ENCODE data around the gene DNASE2.

Gene DNASE2

DNA sequence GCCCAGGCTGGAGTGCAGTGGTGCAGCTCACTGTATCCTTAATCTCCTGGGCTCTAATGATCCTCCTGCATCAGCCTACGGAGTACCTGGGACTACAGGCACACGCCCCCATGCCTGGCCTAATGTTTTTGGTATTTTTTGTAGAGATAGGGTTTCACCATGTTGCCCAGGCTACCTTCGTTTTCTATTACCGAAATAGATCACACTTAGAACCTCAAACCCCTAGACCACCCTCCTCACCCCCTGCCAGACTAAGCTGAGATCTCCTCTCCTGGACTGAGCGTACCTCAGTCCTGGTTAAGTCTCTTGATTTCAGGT, 5.4 kb upstream of the DNASE2 start:
- no peak for FAIRE-seq

DNA sequence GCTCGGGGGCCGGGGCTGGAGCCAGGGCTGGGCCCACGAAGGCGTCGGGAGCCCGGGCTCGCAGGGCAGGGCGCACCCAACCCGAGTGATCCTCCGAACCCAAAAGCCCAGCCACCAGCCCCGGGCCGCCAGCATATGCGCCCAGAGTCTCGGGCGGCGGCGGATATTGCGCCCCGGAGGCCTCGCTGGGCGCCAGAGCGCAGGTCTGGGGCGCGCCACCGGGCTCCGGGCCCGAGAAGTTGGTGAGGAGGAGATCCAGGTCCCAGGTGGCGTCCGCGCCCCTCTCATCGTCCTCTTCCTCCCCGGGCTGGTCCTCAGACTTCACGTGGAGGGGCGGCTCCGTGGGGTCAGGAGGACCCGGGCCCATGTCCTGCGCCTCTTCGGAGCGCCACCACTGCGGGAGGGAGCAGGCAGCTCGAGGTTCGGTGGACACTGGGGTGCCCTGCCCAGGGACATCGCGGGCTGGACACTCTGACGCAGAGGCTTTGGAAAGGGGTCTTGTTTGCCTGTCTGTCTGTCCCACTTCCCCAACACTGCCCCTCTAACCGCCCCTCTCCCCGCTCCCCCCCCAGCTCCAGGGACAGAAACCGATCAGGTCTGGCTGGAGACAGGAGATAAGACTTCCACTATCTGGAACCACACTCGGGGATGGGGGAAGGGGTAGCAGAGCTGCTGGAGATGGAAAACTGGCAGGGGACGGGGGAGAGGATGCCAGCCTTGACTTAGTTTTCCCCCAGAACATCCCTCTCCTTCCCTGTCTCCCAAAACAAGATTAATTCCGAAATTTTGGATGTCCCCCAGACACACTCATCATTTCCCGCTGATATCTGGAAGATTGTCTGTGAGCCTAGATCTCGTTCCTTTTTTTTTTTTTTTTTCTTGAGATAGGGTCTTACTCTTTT, 4.8 kb upstream of the DNASE2 start:
- no peak for FAIRE-seq

DNA sequence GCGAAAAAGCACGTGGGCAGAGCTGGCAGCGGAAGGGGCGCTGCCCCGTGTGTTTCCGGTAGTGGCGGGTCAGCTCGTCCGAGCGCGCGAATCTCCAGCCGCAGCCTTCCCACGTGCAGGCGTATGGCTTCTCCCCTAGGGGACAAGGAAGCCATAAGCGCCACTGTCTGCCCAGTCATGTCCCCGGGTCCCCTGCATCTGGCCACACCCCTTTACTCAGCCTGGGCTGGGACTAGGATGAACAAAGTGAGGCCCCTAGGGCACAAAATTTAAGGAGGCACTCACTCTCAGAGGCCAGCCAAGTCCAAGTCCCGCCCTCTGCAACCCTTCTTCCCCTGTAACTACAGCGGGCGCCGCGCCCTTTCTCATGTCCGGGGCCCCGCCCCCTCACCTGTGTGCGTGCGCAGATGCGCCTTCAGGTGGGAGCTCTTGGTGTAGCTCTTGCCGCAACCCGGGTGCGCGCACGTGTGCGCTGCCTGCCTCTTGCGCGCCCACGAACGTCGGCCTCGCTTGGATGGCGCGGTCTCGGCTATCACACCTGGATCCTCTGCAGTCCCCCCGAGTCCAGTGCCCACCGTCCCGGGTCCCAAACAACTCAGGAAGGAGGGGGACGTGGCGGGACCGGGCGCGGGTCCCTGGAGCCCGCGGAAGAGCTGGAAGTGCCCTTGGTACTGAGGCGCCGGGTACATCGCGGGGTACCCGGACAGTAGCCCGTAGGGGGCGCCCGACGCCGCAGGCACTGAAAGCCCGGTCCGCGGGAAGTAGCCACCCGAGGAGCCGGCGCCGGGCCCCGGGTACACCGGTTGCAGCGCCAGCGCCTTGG, 3.9 kb upstream of the DNASE2 start:
- no peak for FAIRE-seq

DNA sequence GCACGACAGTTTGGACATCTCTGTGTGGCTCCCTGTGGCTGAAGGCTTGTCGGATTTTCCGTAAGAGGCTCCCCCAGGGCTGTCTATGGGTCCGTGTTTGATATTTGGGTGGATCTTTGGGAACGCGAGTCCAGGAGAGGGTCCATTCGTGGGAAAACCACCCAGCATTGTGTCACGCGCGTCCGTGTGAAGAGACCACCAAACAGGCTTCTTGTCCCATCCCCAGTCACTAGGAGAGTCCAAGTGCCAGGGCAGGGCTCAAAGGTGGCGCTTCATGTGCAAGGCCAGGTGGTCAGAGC, 3.3 kb upstream of the DNASE2 start:
- no peak for FAIRE-seq

DNA sequence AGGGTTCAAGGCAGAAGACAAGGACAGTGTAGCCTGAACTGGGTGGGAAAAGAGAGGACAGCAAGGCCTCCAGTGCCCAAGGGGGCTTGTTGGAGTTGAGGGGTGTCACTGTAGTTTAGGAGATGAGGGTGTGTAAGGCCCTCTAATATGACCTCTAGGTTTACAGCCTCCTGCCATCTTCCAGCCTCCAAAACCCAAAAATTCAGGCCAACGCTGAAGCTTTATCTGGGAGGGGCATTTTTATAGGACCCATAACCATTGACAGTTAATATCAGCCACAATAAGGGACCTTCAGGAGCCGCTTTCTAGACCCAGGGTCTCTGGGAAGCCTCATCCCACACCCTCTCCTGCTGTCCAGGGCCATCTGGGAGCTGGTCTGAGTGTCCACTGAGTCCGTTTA, 3.0 kb upstream of the DNASE2 start:
- no peak for FAIRE-seq

DNA sequence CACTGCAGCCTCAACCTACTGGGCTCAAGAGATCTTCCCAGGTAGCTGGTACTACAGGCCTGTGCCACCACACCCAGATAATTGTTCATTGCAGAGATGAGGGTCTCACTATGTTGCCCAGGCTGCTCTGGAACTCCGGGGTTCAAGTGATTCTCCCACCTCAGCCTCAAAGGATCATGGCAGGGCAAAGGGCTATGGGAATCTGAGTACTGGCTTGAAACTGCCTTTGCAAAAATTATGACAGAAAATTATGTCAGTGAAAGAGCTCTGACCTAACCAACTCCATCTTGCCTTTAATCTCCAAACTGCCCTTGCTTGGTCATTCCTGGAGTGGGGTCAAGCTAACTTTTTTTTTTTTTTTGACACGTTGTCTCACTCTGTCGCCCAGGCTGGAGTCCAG, 1.3 kb upstream of the DNASE2 start:
- FAIRE-seq: no peak

DNA sequence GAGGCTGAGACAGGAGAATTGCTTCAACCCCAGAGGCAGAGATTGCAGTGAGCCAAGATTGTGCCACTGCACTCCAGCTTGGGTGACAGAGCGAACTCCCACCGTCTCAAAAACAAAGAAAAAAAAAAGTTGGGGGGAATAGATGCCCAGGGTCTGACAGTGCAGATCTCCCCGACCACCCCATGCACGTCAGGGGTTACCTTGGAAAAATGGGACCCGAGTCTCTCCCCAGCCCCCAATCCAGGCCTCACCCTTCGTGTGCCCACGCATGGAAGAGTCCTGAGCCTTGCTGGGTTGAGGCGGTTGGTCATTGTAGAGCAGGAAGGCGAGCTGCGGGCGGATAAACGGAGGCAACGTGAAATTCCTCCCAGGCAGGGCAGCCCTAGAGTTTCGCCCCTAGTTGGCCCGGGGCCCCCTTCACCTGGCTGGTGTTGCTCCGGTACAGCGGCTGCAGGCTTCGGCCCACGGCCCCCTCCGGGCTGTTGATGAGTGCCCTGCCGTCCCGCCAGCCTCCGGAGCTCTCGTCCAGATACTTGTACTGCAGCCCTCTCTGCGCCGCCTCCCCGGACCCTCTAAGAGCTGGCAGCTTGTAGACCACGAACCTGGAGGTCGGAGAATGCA, 588 bp downstream of the DNASE2 start:
- no peak for FAIRE-seq

DNA sequence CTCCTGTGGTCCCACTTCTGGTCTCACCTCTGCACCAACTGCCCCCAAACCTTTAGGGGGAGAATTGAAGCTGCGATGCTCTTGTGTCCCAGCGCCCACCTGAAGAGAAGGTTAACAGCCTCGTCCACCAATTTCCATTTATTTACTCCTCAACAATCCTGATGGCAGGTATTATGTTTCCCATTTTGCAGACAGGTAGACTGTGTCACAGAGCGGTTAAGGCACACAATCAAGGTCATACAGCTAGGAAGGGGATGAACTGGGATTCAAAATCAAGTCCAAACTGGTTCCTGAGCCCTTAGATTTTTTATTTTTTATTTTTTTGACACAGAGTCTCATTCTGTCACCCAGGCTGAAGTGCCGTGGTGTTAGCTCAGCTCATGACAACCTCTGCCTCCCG, 6.2 kb downstream of the DNASE2 start:
- FAIRE-seq: no peak

DNA sequence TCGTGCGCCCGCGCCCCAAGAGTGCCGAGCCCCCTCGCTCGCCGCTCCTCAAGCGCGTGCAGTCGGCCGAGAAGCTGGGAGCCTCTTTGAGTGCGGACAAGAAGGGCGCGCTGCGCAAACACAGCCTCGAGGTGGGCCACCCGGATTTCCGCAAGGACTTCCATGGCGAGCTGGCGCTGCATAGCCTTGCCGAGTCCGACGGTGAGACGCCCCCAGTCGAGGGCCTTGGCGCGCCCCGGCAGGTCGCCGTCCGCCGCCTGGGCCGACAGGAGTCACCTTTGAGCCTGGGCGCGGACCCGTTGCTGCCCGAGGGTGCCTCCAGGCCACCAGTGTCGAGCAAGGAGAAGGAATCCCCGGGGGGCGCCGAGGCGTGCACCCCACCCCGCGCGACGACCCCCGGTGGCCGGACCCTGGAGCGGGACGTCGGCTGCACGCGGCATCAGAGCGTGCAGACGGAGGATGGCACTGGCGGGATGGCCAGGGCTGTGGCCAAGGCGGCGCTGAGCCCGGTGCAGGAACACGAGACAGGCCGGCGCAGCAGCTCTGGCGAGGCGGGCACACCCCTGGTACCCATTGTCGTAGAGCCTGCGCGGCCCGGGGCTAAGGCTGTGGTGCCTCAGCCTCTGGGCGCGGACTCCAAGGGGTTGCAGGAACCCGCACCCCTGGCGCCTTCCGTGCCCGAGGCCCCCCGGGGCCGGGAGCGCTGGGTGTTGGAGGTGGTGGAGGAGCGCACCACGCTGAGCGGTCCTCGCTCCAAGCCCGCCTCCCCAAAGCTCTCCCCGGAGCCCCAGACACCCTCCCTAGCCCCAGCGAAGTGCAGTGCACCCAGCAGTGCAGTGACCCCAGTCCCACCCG, 7.1 kb downstream of the DNASE2 start:
- FAIRE-seq: no peak

DNA sequence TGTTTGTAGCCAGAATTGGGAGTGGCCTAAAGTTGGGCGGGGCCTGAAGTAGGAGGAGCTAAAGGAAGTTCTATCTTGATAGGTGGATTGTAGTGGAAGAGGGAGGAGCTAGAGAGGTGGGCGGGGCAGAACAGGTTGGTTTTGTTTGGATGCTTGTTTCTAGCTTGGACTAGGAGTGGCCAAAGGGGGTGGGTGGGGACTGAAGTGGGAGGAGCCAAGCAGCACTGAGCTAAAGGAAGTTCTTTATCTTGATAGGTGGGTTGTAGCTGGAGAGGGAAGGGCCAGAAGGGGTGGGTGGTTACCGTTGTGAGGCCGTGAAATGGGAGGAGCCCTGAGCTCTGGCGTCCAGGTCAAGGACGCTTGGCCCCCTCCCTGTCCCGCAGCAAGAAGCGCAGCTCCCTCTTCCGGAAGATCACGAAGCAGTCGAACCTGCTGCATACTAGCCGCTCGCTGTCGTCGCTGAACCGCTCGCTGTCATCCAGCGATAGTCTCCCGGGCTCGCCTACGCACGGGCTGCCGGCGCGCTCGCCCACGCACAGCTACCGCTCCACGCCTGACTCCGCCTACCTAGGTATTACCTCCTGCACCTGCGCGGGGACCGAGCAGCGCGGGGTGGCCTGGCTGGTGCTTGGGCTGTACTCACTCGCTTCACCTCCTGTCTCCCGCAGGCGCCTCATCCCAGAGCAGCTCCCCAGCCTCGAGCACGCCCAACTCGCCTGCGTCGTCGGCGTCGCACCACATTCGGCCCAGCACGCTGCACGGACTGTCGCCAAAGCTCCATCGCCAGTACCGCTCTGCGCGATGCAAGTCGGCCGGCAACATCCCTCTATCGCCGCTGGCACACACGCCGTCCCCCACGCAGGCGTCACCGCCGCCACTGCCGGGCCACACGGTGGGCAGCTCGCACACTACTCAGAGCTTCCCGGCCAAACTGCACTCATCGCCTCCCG, 8.0 kb downstream of the DNASE2 start:
- FAIRE-seq: no peak

DNA sequence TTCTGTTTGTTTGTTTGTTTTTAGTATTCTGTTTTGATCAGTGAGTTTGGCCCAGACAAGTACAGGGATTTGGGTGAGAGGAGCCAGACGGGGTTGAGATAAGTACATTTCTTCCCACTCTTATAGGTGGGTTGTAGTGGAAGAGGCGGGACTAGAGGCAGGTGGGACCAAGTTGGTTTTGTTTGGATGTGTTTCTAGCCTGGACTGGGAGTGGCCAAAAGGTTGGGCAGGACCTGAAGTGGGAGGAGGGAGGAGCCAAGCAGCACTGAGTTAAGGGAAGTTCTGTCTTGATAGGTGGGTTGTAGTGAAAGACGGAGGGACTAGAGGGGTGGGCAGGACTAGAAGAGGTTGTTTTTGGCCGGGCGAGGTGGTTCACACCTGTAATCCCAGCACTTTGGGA, 9.0 kb downstream of the DNASE2 start:
- no peak for FAIRE-seq

DNA sequence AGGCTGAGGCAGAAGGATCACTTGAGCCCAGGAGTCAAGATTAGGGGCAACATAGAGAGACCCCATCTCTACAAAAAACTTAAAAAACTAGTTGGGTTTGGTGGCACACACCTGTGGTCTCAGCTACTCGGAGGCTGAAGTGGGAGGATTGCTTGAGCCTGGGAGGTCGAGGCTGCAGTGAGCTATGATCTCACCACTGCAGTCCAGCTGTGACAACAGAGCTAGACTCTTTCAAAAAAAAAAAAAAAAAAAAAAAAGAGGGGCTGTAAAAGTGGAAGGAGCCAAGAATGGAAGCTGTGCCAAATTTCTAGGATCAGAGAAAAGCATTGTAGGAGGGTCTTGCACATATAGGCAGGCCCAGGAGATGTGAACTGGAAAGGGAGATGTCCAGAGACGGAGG, 9.6 kb downstream of the DNASE2 start:
- no peak for FAIRE-seq

DNA sequence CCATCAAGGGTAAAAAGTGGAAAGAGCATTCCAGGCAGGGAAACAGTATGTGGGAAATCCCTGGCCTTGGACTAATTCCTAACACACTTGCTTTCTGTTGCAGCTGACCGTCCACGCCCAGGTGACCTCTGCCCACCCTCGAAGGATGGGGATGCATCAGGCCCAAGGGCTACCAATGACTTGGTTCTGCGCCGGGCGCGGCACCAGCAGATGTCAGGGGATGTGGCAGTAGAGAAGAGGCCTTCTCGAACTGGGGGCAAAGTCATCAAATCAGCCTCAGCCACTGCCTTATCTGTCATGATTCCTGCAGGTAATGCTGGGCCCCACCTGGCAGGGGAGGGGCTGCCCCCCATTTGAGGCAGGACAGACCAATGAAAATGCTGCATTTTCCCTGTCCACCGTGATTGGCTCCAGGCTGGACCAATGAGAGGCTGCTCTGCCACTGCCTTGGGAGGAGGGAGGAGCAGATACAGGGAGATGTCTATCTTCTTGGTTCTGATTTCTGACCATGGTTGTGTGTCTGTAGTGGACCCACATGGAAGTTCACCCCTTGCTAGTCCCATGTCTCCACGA, 12.6 kb downstream of the DNASE2 start:
- FAIRE-seq: no peak

DNA sequence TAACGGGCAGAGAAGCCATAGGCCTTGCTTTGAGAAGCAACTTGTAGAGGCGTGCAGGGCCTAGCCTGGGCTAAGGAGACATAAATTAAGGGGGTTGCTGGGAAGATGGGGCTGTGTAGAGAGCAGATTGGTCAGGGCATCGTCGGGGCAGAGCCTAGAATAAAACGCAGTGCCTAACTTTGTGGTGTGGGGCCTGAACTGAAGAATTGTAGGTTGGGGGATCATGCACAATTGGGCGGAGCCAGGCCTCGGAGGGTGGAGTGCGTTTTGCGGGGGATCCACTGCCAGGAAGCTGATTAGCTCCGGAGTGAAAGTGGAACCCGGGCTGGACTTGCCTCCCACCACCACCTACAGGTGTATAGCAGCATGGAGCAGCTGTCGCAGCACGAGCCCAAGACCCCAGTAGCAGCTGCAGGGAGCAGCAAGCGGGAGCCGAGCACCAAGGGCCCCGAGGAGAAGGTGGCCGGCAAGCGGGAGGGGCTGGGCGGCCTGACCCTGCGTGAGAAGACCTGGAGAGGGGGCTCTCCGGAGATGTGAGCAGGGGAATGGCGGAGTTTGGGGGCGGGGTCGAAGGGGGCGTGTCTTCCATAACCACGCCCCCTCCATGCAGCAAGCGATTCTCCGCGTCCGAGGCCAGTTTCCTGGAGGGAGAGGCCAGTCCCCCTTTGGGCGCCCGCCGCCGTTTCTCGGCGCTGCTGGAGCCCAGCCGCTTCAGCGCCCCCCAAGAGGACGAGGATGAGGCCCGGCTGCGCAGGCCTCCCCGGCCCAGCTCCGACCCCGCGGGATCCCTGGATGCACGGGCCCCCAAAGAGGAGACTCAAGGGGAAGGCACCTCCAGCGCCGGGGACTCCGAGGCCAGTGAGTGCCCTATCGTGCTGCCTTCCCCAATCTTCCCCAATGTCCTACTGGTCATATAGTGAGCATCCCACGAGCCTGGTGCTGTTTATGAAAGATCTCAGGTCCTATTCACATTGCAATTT, 13.8 kb downstream of the DNASE2 start:
- FAIRE-seq: no peak

DNA sequence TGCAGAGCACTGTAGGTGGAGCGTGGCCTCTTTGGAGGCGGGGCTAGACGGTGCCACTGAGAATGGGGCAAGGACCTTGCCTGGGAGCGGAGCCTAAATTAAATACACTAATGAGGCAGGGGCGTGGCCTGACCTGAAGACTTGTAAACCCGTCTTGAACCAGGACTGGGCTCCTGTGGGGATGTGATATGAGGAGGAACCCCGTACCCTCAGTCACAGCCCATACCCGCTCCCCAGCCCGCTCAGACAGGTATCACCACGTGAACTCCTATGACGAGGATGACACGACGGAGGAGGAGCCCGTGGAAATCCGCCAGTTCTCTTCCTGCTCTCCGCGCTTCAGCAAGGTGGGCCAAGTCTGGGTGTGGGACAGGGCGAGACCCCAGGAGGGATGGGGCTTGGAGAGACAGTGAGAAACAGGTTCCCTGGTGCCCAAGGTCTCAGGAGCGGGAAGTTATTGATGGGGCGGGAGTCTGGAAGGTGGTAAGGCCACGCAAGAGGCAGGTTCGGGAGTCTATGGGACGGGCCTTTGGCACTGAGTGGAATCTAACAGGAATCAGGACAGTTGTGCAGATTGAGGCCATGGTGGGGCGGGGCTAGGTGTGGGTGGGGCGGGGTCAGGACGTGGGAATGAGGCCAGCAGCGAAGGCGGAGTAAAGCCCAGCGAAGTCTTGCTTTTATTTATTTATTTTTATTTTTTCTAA, 14.7 kb downstream of the DNASE2 start:
- FAIRE-seq: no peak

DNA sequence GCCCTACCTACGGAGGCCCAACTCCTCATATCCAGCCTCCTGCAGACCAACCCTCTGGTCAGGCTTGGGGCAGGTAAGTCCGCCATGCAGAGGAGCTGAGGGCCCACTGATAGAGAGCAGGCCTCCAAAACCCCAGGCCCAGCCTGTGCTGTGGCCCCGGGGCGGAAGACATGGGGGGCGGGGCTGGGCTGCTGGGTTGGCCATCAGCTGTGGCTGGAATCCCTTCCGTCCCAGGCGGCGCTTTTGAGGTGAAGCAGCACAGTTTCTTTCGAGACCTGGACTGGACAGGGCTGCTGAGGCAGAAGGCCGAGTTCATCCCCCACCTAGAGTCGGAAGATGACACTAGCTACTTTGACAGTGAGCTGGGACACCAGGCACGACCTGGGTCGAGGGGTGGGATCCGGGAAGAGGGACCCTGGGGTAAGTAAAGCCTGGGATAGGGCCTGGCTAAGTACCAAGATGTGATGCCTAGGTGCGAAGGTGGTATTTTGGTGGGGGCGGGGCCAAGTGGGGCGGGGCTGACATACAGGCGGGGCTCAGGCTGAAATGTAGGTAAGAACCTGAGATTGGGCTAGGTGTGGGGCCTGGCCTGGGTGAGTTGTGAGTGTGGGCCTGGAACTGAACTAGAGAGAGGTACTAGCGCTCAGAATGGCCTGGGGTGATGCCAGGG, 15.4 kb downstream of the DNASE2 start:
- no peak for FAIRE-seq

DNA sequence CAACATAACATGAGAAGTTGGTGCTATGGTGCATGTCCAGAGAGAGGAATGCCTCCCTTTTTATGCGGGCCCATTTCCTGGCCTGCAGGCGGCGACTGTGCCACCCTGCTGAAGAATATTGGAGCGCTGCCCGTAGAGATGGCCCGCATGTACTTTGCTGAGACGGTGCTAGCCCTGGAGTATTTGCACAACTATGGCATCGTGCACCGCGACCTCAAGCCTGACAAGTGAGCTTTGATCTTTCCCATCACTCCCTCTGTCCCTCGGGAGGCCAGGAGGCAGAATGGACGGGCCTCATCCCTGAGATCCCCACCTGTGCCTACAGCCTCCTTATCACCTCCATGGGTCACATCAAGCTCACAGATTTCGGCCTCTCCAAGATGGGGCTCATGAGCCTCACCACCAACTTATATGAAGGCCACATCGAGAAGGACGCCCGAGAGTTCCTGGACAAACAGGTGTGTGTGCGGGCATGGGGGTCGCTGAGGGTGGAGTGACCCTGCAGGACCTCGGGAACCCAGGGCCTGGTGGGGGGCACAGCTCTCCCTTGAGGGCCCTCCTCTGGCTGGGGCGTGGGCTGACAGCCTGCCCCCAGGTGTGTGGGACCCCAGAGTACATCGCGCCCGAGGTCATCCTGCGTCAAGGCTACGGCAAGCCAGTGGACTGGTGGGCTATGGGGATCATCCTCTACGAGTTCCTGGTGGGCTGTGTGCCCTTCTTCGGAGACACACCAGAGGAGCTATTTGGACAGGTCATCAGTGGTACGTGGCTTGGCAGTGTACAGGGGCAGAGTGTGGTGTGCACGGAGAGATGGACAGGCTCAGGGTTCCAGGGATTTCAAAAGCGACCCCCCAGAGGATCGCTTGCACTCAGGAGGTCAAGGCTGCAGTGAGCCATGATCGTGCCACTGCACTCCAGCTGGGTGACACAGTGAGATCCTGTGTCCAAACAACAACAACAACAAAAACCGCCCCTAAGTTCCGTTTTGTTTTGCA, 16.2 kb downstream of the DNASE2 start:
- FAIRE-seq: no peak

DNA sequence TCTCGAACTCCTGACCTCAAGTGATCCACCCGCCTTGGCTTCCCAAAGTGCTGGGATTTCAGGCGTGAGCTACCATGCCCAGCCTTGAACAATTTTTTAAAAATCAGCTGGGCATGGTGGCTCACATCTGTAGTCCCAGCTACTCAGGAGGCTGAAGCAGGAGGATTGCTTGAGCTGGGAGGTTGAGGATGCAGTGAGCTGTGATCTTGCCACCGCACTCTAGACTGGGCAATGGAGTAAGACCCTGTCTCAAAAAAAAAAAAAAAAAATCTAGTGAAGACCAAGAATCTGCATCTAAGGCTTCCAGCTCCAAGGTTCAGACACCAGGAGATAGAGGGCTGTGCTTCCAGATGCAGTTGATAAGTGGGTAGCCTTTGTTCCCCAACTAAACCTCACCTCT, 17.1 kb downstream of the DNASE2 start:
- no peak for FAIRE-seq

Data from A204.1 (cell line).